ENCODE data around the gene LRP8.

LRP8 gene

GRCh38 chr1:53274026-53274425 lies 53.8 kb downstream of the LRP8 start:
- Histone ChIP-seq H3K27me3 (ENCODE audit: insufficient read depth, low read length, poor library complexity, severe bottlenecking) (no peaks in the 10 kb centered on the region), H3K9me2 (replicated peaks; ENCODE audit: low read depth, low read length) (no peaks in the 10 kb centered on the region), H3K4me2 (ENCODE audit: low read depth, low read length, poor library complexity, severe bottlenecking) (no peak overlapping the region), H3K4me1 (ENCODE audit: insufficient read depth, low read length, poor library complexity, severe bottlenecking) (no peaks in the 10 kb centered on the region), H4K20me1 (ENCODE audit: insufficient read depth, low read length, poor library complexity, severe bottlenecking) (no peaks in the 10 kb centered on the region), H3K36me3 (ENCODE audit: insufficient read depth, low read length) (peaks cover 77% of the 10 kb centered on the region; the same call in 1 of the 2 replicates), H3K4me3 (ENCODE audit: low read length, poor library complexity, severe bottlenecking) (no peak overlapping the region), H3F3A (ENCODE audit: low read depth) (no peaks in the 10 kb centered on the region), H3K79me2 (ENCODE audit: insufficient read depth, low read length) (no peaks in the 10 kb centered on the region), H2AFZ (ENCODE audit: low read length) (no peak overlapping the region), H3K9ac (ENCODE audit: low read depth, low read length, poor library complexity, severe bottlenecking) (no peak overlapping the region), H3K9me3 (ENCODE audit: insufficient read depth, low read depth, low read length) (no peaks in the 10 kb centered on the region)
- TF ChIP-seq EZH2phosphoT487 (IDR thresholded peaks at IDR 0.05; ENCODE audit: borderline replicate concordance) = no peak
- no peak for TF ChIP-seq CTCF (conservative IDR thresholded peaks at IDR 0.05; ENCODE audit: low read length)

GRCh38 chr1:53273526-53273925 lies 54.3 kb downstream of the LRP8 start:
- H3K9me3 ChIP-seq (ENCODE audit: insufficient read depth, low read depth, low read length) = no peaks in the 10 kb centered on the region
- H3K9me2 ChIP-seq (replicated peaks; ENCODE audit: low read depth, low read length) = no peaks in the 10 kb centered on the region
- no peak overlapping the region for H3K4me2 ChIP-seq (ENCODE audit: low read depth, low read length, poor library complexity, severe bottlenecking)
- TF ChIP-seq EZH2phosphoT487 (IDR thresholded peaks at IDR 0.05; ENCODE audit: borderline replicate concordance) (no peak), CTCF (conservative IDR thresholded peaks at IDR 0.05; ENCODE audit: low read length) (no peak)
- H3K36me3 ChIP-seq (ENCODE audit: insufficient read depth, low read length) = peaks cover 81% of the 10 kb centered on the region; the same call in 1 of the 2 replicates
- H3K9ac ChIP-seq (ENCODE audit: low read depth, low read length, poor library complexity, severe bottlenecking) = no peak overlapping the region
- H4K20me1 ChIP-seq (ENCODE audit: insufficient read depth, low read length, poor library complexity, severe bottlenecking) = no peaks in the 10 kb centered on the region
- no peaks in the 10 kb centered on the region for H3F3A ChIP-seq (ENCODE audit: low read depth)
- no peaks in the 10 kb centered on the region for H3K4me1 ChIP-seq (ENCODE audit: insufficient read depth, low read length, poor library complexity, severe bottlenecking)
- H3K4me3 ChIP-seq (ENCODE audit: low read length, poor library complexity, severe bottlenecking) = no peak overlapping the region
- H3K79me2 ChIP-seq (ENCODE audit: insufficient read depth, low read length) = no peaks in the 10 kb centered on the region
- no peaks in the 10 kb centered on the region for H3K27me3 ChIP-seq (ENCODE audit: insufficient read depth, low read length, poor library complexity, severe bottlenecking)
- H2AFZ ChIP-seq (ENCODE audit: low read length) = no peak overlapping the region

GRCh38 chr1:53272349-53272748 lies 55.5 kb downstream of the LRP8 start:
- H3K4me1 ChIP-seq (ENCODE audit: insufficient read depth, low read length, poor library complexity, severe bottlenecking) = no peaks in the 10 kb centered on the region
- no peaks in the 10 kb centered on the region for H3K27me3 ChIP-seq (ENCODE audit: insufficient read depth, low read length, poor library complexity, severe bottlenecking)
- no peak overlapping the region for H3K4me3 ChIP-seq (ENCODE audit: low read length, poor library complexity, severe bottlenecking)
- no peaks in the 10 kb centered on the region for H3F3A ChIP-seq (ENCODE audit: low read depth)
- H3K36me3 ChIP-seq (ENCODE audit: insufficient read depth, low read length) = peaks cover 81% of the 10 kb centered on the region; the same call in 1 of the 2 replicates
- no peaks in the 10 kb centered on the region for H3K9me3 ChIP-seq (ENCODE audit: insufficient read depth, low read depth, low read length)
- no peaks in the 10 kb centered on the region for H3K79me2 ChIP-seq (ENCODE audit: insufficient read depth, low read length)
- no peak overlapping the region for H3K4me2 ChIP-seq (ENCODE audit: low read depth, low read length, poor library complexity, severe bottlenecking)
- no peak for TF ChIP-seq CTCF (conservative IDR thresholded peaks at IDR 0.05; ENCODE audit: low read length)
- TF ChIP-seq EZH2phosphoT487 (IDR thresholded peaks at IDR 0.05; ENCODE audit: borderline replicate concordance) = no peak
- no peak overlapping the region for H3K9ac ChIP-seq (ENCODE audit: low read depth, low read length, poor library complexity, severe bottlenecking)
- no peaks in the 10 kb centered on the region for H4K20me1 ChIP-seq (ENCODE audit: insufficient read depth, low read length, poor library complexity, severe bottlenecking)
- H3K9me2 ChIP-seq (replicated peaks; ENCODE audit: low read depth, low read length) = no peaks in the 10 kb centered on the region
- no peak overlapping the region for H2AFZ ChIP-seq (ENCODE audit: low read length)
